GM23338 (cell line): ENCODE results near the gene ADGB.

Source experiments
- CREB1 ChIP-seq: fragments of 250-450 bp; sonication (Bioruptor Pico); IDR thresholded peaks from 2 replicates; pipeline ENCODE4 v1.5.0; 2020; ENCODE audit warnings: low read depth, mild to moderate bottlenecking, moderate library complexity
- CTCF ChIP-seq, 2 experiments: fragments of 200-600 bp in 1 of 2; sonication (generic) in 1 of 2; conservative IDR thresholded peaks; 2 replicates each; pipeline versions ENCODE4 v1.5.1 to v1.6.1; 2016 to 2017; ENCODE audit warnings: antibody characterized with exemption in 2 of 2, low read depth in 2 of 2, mild to moderate bottlenecking in 2 of 2, moderate library complexity in 1 of 2
- EZH2 ChIP-seq: fragments of 200-600 bp; sonication (generic); IDR thresholded peaks from one replicate; pipeline ENCODE4 v1.8.0; 2017; ENCODE audit warnings: antibody characterized with exemption, mild to moderate bottlenecking, low read depth; ENCODE audit not compliant: unreplicated experiment
- EZH2phosphoT487 ChIP-seq: fragments of 200-600 bp; sonication (generic); IDR thresholded peaks from one replicate; pipeline ENCODE4 v1.8.1; 2018; ENCODE audit warnings: antibody characterized with exemption; ENCODE audit not compliant: unreplicated experiment
- JUNB ChIP-seq: IDR thresholded peaks from one replicate; pipeline ENCODE4 v1.6.1; 2016; ENCODE audit warnings: antibody characterized with exemption; ENCODE audit not compliant: unreplicated experiment
- POLR2AphosphoS5 ChIP-seq: IDR thresholded peaks from 2 replicates; pipeline ENCODE4 v1.6.1; 2016; ENCODE audit warnings: antibody characterized with exemption, low read depth

GRCh38 chr6:146689806-146690205 is 91.0 kb downstream of the ADGB start:
- TF ChIP-seq EZH2phosphoT487 (no peak), CTCF (conservative IDR thresholded peaks at IDR 0.05; ENCODE audit: low read depth in 2 of 2) (no peak), EZH2 (no peak), JUNB (no peak), CREB1 (no peak), POLR2AphosphoS5 (no peak)
